Panc1 (cell line): ENCODE results near the gene TICAM2.

Experiments
- POLR2AphosphoS5 ChIP-seq: IDR thresholded peaks from 2 replicates; pipeline ENCODE4 v1.6.1; 2012; ENCODE audit warnings: mild to moderate bottlenecking, low read depth, low read length, moderate library complexity
- SIN3A ChIP-seq: IDR thresholded peaks from 2 replicates; pipeline ENCODE4 v1.6.1; 2012; ENCODE audit warnings: low read depth, mild to moderate bottlenecking, low read length, moderate library complexity, borderline replicate concordance; ENCODE audit not compliant: insufficient read depth
- TCF7L2 ChIP-seq: IDR thresholded peaks from 2 replicates; pipeline ENCODE4 v1.6.1; 2011; ENCODE audit warnings: mild to moderate bottlenecking, low read depth, low read length, inconsistent platforms
- TF ChIP-seq, protein P1 (sequence below): fragments of 450-650 bp; IDR thresholded peaks from 2 replicates; pipeline ENCODE4 v1.5.1; 2017; ENCODE audit warnings: mild to moderate bottlenecking
- TF ChIP-seq, protein P2 (sequence below), 2 experiments: IDR thresholded peaks; 2 replicates each; pipeline ENCODE4 v1.6.1; 2011 to 2012; ENCODE audit warnings: low read depth in 2 of 2, control low read depth in 1 of 2, low read length in 1 of 2, mild to moderate bottlenecking in 1 of 2, moderate library complexity in 1 of 2; ENCODE audit not compliant: insufficient read depth in 1 of 2

- TF ChIP-seq, protein P1, sequence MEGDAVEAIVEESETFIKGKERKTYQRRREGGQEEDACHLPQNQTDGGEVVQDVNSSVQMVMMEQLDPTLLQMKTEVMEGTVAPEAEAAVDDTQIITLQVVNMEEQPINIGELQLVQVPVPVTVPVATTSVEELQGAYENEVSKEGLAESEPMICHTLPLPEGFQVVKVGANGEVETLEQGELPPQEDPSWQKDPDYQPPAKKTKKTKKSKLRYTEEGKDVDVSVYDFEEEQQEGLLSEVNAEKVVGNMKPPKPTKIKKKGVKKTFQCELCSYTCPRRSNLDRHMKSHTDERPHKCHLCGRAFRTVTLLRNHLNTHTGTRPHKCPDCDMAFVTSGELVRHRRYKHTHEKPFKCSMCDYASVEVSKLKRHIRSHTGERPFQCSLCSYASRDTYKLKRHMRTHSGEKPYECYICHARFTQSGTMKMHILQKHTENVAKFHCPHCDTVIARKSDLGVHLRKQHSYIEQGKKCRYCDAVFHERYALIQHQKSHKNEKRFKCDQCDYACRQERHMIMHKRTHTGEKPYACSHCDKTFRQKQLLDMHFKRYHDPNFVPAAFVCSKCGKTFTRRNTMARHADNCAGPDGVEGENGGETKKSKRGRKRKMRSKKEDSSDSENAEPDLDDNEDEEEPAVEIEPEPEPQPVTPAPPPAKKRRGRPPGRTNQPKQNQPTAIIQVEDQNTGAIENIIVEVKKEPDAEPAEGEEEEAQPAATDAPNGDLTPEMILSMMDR = no peak
- TF ChIP-seq POLR2AphosphoS5 (no peak), TCF7L2 (no peak), SIN3A (no peak)
- TF ChIP-seq, protein P2, sequence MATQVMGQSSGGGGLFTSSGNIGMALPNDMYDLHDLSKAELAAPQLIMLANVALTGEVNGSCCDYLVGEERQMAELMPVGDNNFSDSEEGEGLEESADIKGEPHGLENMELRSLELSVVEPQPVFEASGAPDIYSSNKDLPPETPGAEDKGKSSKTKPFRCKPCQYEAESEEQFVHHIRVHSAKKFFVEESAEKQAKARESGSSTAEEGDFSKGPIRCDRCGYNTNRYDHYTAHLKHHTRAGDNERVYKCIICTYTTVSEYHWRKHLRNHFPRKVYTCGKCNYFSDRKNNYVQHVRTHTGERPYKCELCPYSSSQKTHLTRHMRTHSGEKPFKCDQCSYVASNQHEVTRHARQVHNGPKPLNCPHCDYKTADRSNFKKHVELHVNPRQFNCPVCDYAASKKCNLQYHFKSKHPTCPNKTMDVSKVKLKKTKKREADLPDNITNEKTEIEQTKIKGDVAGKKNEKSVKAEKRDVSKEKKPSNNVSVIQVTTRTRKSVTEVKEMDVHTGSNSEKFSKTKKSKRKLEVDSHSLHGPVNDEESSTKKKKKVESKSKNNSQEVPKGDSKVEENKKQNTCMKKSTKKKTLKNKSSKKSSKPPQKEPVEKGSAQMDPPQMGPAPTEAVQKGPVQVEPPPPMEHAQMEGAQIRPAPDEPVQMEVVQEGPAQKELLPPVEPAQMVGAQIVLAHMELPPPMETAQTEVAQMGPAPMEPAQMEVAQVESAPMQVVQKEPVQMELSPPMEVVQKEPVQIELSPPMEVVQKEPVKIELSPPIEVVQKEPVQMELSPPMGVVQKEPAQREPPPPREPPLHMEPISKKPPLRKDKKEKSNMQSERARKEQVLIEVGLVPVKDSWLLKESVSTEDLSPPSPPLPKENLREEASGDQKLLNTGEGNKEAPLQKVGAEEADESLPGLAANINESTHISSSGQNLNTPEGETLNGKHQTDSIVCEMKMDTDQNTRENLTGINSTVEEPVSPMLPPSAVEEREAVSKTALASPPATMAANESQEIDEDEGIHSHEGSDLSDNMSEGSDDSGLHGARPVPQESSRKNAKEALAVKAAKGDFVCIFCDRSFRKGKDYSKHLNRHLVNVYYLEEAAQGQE (IDR thresholded peaks at IDR 0.05; ENCODE audit: insufficient read depth in 1 of 2, low read depth in 2 of 2, low read length in 1 of 2) = no peak
Measured at GRCh38 chr5:115558388-115558956, 43.8 kb downstream of the TICAM2 start.
